8988T (cell line): ENCODE measurements around the gene RETREG3.

Source experiments
- DNase-seq: peaks from one replicate; pipeline ENCODE4 v3.0.0; 2011

Gene RETREG3

DNA sequence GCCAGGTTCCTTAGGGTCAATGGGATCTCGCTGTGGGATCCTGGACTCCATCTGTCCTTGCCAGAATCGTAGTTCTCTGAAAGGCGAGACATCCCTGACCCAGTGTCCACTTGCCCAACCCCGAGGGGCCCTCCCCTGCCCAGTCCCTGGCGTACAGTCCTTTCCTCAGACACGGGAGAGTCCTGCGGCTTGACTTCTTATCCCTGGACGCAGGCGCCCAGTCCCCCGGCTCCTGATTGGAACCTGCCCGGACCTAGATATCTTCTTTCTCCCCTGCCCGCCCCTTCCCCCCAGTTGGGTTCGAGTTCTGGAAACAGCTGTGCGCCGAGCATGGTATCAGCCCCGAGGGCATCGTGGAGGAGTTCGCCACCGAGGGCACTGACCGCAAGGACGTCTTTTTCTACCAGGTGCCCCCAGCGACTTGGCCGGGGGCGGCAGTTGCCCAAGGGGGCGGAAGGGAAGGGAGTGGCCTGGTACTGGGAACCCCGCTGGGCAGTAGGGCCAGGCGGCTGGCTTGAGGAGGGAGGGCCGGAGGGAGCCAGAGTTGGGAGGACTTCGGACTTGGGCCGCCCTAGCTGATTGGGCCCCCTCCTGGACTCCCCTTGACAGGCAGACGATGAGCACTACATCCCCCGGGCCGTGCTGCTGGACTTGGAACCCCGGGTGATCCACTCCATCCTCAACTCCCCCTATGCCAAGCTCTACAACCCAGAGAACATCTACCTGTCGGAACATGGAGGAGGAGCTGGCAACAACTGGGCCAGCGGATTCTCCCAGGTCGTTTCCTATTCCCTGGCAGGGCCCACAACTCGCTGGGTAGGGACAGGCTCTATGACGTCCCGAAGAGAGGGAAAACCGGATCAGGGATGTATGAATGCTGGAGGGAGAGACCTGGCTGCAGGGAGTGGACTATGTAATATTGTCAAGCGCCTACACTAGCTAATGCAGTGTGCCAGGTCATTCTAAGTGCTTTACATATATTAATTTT, 934 bp upstream of the RETREG3 start:
- DNase-seq = peak; percentile 22

DNA sequence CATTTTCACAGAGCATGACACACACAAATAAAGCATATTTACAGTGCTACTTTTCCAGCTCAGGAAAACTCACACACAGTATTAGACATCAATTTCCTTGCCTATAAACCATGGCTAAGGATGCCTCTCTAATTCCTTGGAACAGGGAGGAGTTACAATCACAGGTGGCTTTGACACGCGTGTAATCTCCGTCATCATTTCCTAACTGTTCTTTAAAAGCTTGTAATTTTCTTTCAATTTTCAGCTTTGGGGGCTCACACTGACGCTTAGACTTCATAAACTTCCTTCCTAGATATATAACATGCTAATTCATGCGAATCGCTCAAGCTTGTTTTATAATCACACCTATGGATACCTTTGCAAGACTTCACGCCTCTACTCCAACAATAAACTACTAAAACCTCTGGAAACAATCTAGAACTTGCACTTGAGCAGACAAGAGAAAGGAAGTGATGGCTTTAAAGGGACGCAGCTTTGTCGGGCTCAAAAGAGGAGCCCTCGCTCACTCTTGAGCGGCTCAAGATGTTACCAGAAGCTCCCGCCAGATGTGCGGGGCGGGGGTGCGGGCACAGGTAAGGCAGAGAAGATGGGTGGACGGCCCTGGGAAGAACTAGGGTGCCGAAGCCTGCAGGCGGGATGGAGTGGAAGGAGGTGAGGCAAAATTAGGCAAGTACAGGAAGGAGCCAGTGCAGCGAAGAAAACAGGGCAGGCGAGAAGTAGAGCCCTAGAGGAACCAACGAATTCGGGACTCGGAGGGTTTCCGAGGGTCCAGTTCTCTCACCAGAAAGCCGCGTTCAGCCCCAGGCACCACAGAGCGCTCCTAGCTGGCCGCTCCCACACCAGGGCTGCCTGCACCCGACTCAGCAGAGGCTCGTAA, 631 bp downstream of the RETREG3 start:
- no peak for DNase-seq

DNA sequence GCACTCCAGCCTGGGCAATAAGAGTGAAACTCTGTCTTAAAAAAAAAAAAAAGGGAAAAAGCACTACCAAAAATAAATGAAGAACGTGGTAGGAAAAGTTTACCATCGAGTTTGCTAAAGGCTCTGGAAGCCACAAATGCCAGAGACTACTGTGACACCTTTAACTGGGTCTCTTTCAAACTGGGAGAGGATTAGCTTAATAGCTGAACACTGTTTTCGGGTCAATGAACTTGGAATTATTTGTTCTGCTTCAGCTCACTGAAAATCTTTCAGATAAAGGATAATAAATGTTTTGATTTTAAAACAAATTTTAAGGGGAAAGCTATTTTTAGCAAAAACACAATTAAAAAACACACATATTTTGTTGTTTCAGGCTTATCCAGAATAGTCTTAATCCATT, 1.4 kb downstream of the RETREG3 start:
- no peak for DNase-seq

DNA sequence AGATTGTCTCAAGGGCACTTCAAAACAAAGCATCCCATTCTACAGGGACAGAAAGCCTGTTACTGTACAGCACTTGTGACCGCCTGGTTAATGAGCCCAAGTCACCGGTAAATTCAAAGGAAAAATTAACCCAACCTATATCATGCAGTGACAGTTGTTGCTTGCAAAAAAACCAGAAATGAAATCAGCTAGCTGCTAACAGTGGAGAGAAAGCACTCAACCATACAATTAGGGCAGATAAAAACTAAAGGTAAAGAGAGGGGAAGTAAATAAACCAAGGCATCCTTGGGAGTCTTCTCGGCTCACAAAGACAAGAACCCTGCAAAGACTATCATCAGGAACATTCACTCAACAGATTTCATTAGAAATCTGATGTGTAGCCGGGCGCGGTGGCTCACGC, 5.9 kb downstream of the RETREG3 start:
- DNase-seq = no peak

GRCh38 chr17:42598905-42599304, 10.3 kb downstream of the RETREG3 start:
- DNase-seq = no peak

GRCh38 chr17:42596386-42596785, 12.8 kb downstream of the RETREG3 start:
- no peak for DNase-seq

DNA sequence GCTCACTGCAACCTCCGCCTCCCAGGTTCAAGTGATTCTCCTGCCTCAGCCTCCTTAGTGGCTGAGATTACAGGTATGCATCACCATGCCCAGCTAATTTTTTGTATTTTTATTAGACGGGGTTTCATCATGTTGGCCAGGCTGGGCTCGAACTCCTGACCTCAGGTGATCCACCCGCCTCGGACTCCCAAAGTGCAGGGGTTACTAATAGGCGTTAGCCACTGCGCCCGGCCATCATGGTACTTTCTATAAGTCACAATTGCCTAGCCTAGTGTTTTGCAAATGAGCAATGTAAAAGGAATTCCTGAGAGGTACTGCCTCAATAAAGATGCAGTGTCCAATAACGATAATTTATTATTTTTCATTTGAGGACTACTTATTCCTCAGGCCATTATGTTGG, 17.8 kb downstream of the RETREG3 start:
- no peak for DNase-seq

GRCh38 chr17:42590886-42591285, 18.3 kb downstream of the RETREG3 start:
- DNase-seq = no peak

GRCh38 chr17:42586514-42587230, 22.5 kb downstream of the RETREG3 start:
- no peak for DNase-seq

DNA sequence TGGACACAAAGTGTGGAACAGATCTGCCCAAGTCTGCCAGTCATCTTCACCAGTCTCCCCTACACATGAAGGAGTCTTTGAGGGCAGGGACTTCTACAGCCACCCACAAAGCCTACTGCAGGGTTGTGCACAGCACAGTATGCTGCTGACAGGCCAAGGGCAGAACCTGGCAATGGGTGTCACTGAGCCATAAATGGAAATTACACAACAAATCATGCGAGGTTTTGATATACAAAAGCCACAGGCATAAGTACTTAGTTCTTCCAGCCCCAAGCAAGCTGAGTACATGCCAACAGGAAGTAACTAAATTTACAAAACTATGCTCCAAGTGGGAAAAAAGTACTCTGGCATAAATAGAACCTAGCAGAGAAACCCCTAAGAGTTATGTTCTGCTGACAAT, 23.8 kb downstream of the RETREG3 start:
- DNase-seq = no peak

DNA sequence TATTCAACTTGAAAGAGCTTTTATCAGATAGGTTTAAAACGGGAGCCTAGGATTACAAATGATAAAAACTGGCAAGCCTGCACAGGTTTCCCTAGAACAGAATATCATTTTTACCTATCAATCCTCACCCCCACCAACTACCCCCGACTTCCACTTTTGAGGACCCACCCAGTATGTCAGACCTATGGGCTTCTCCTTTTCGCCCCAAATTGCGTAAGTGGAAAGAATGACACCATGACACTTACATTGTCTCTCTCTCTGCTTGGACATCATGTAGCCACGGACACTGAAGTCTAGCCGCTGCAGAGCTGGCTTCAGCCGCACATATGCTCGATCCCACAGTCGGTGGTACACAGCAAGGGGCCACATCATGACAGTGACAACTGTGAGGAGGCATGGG, 24.3 kb downstream of the RETREG3 start:
- no peak for DNase-seq

GRCh38 chr17:42581744-42582270, 27.4 kb downstream of the RETREG3 start:
- DNase-seq = no peak

DNA sequence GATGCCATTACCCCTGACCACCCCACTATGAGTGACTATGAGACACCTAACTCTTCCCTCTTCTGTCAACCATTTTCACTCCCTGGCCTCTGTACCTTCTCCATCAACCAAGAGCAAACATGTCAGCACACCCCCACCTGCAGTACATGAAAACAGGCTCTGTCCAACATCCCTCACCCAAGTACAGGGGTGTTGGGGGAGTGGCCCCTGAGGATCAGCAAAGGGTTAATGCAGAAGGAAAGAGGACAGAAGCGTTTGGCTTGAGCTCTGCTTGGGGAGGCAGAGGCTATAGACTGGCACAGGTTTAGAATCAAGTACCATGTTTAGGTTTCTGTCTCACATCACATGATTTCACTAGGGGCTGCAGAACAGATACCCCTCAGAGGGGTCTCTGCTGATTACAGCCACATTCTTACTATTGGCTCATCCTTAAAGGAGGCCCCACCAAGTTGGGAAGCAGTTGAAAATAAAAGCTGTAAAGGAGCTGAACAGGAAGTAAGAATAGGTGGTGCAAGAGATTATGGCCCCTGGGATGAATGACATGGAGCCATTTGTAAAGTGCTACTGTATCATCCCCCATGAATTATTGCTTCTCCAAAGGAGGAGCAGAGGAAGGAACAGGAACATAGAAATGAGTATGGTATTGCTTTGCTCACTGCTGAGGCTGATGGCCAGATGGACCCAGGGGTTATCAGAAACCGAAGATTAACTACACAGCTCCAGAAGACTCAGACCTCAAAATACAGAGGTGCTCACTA, 29.2 kb downstream of the RETREG3 start:
- no peak for DNase-seq

DNA sequence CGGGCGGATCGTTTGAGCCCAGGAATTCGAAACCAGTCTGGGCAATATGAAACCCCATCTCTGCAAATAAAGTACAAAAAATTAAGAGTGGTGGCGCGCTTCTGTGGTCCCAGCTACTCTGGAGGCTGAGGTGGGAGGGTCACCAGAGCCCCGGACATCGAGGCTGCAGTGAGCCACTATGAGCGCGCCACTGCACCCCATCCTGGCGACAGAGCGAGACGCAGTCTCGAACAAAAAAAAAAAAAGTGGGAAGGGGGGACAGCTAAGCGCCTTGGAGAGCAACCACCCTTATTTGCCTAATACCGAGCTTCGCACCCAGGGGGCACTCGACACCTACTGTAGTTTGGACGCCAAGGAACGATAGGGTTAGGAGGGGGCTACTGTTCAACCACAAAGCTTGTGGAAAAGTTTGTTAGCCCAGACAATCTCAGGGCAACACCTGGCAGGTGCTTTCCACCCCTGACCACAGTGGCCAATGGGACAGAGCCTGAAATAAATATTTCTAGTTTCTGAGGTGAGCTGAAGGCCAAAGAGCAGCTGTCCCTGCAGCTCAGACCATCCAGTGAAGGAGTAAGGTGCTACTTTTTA, 30.8 kb downstream of the RETREG3 start:
- DNase-seq = peak; percentile 60

DNA sequence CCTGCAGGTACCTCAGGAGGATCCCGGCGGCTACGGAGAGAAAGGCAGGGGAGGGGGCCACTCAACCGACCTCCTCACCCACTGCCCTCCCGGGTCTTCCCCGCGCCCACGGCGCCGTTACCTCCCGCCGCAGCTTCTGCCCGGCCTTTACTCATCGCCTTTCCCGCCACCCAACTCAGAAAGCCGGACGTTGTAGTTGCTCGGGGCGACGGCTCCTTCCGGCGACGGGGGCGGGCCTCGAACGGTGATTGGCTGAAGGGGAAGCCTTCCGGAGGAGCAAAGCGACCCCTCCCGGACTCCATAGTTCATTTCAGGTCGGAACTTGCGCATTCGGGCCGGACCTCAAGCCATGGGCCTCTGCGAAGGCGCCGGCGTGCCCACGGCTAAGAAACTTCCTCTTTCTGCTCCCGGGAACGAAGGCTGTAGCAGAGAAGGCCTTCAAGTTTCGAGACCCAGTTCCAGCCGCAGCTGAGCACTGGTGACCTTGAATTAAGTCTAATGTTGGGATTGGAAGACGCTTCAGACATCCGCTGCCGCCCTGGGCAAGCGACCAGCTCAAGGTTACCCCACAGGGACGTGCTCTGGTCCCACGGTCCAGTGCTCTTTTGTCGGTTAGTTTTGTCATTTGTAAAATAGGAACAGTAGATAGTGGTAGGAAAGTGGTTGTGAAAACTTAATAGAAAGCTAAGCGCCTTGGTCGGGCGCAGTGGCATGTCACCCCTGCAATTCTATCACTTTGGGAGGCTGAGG, 31.5 kb downstream of the RETREG3 start, which contains the start of gene PSMC3IP:
TSS of gene PSMC3IP (minus strand) at position 198 of the 750 bp plus-strand sequence. CDS start at position 155, 43 bp downstream.
- DNase-seq = peak; percentile 66

GRCh38 chr17:42577140-42577531, 32.0 kb downstream of the RETREG3 start:
- no peak for DNase-seq

GRCh38 chr17:42574463-42574862, 34.7 kb downstream of the RETREG3 start:
- no peak for DNase-seq

- no peak for DNase-seq
These were observed 36.1 kb downstream of the RETREG3 start for GRCh38 chr17:42573095-42573494.

GRCh38 chr17:42571435-42572225, 37.5 kb downstream of the RETREG3 start:
- no peak for DNase-seq
